CD4-positive, alpha-beta T cell treated with Interleukin-12 subunit alpha and Interleukin-12 subunit beta, for 1 hour (primary cell): ENCODE results near the gene PPP6R1.

Source experiments
- DNase-seq: peaks from one replicate; pipeline ENCODE4 v3.0.0-alpha.2; 2020

Gene PPP6R1

GRCh38 chr19:55279770-55280643, 21.2 kb upstream of the PPP6R1 start, which contains the start of gene HSPBP1:
Gene HSPBP1 (minus strand): TSS chr19:55280110. CDS start chr19:55279608, 502 bp downstream.
- peak; percentile 98 for DNase-seq

- DNase-seq: no peak
These were observed 20.5 kb upstream of the PPP6R1 start for GRCh38 chr19:55279340-55279739.

- DNase-seq: no peak
These were observed 19.7 kb upstream of the PPP6R1 start for GRCh38 chr19:55278391-55279135.

DNA sequence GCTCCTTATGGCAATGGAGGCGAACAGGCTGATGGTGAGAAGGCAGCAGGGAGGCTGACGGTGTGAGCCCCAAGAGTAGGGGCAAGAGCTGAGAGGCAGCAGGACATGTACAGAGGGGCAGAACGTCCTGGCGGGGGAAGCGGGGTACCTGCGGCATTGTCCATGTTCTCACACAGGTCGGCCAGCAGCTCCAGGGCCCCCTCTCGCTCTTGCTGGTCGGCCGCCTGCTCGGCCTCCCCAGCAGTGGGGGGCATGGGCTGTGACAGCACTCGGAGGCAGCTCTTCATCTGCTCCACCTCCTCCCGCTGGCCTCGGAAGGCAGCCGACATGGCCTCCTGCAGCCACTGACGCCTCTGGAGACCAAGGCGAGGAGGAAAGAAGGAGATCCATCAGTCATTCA, 18.7 kb upstream of the PPP6R1 start:
- DNase-seq: no peak

GRCh38 chr19:55276720-55277430, 18.1 kb upstream of the PPP6R1 start:
- peak; percentile 40 for DNase-seq

- peak; percentile 52 for DNase-seq
These were observed 17.3 kb upstream of the PPP6R1 start for GRCh38 chr19:55275851-55276719.

- DNase-seq: no peak
These were observed 15.3 kb upstream of the PPP6R1 start for GRCh38 chr19:55273978-55274707.

DNA sequence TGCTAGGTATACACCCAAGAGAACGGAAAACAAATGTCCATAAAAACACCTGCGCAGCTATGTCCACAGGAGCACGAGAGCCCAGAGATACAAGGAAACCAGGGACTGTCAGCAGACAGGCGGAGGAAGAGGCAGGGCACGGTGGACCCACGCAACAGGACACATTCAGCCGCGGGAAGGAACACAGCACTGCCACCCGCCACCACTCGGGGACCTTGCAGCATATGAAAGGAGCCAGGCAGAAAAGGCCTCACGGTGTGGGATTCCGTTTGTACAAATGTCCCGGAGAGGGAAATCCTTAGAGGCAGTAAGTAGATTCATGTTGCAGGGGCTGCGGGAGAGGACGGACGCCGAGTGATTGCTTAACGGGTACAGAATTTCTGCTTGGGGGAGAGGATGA, 13.3 kb upstream of the PPP6R1 start:
- no peak for DNase-seq

GRCh38 chr19:55270172-55270942, 11.5 kb upstream of the PPP6R1 start:
- DNase-seq: no peak

- no peak for DNase-seq
These were observed 10.5 kb upstream of the PPP6R1 start for GRCh38 chr19:55269299-55269698.

DNA sequence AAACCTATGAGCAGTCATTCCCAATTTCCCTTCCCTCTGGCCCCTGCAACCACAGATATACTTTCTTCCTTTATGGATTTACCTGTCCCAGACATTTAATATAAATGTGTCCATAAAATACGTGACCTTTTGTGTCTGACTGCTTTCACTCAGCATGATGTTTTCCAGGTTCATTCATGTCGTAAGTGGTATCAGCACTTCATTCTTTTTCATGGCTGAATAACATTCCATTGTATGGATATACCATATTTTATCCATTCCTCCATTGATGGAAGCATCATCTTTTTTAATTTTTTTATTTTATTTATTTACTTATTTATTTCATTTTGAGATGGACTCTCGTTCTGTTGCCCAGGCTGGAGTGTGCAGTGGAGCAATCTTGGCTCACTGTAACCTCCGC, 8.0 kb upstream of the PPP6R1 start:
- DNase-seq: no peak

GRCh38 chr19:55266404-55266803, 7.6 kb upstream of the PPP6R1 start:
- DNase-seq: no peak

DNA sequence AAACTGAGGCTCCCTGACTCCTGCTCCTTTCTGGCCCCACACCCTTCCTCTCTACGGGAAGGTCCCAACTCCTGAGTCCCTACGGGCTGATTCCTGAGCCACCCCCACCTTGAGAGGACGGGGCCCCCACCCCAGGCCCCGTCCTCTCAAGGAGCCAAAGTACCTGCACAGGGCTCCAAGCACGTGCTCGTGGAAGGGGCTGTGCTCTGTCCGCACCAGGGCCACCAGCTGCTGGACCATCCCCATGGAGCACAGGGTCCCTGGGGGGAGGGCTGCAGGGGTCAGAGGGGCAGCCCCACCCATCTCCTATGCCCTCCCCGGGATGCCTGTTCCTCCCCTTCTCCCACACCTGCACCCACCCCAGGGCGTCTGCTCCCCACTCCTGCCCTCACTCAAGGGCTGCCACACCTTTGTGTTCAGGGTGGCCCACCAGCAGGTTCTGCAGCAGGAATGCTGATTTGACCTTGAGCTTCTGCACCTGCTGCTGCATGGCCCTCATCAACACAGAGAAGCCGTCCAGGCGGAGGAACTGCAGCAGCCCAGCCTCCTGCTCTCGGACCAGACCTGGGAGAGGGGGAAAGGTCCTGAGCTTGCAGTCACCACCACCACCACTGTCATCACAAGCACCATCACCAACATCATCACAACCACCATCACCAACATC, 7.0 kb upstream of the PPP6R1 start:
- DNase-seq: no peak

- no peak for DNase-seq
These were observed 6.4 kb upstream of the PPP6R1 start for GRCh38 chr19:55265173-55265572.

DNA sequence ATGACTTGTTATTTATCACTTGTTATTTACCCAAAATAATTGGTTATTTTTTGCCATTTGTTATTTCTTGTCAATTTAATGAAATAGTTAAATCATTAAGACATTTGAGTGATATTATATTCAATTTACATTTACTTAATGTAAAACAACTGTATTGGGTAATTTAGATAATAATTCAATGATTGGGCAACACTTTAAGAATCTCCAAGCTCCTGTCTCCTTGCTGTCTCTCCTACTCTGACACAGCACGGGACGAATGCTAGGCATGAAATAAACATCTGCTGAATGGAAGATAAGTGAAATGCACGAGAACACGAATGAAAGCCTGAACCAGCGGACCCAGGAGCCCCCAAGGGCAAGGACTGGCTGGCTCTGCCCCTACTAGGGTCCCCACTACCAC, 5.7 kb upstream of the PPP6R1 start:
- no peak for DNase-seq

DNA sequence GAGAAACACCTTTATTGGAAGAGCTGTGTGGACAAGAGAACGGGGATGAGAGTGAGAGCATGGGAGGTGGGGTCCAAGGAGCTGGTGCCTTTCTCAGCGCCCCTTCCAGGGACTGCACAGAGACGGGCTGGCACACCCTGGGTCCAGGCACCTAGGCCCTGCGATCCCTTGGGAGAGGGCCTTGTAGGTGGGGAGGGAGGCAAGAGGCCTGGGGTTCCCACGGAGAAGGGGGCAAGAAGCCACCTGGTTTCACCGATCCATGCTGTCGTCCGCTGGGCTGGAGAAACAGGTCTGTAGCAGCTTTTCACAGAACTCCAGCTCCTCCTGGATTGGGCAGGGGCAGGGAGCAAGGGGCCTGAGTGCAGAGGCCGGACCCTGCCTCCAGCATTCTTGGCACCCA, 3.5 kb upstream of the PPP6R1 start:
- DNase-seq: no peak

GRCh38 chr19:55261671-55262126, 2.9 kb upstream of the PPP6R1 start:
- no peak for DNase-seq

- DNase-seq: no peak
These were observed 858 bp upstream of the PPP6R1 start for GRCh38 chr19:55259540-55260210.

- DNase-seq: peak; percentile 62
These were observed 365 bp downstream of the PPP6R1 start for GRCh38 chr19:55258476-55258827.
